GM23248 (cell line): ENCODE data around the gene FSTL4. TPM values are rescaled to one million over a fixed set of nuclear protein-coding genes. Genes with fewer than 3 reads are reported as not detected.

ENCODE experiments used
- DNase-seq: peaks from one replicate; pipeline ENCODE4 v3.0.0-alpha.2; 2015
- H2AFZ ChIP-seq: fragments of 200-600 bp; sonication (generic); 2 replicates; pipeline ENCODE4 v1.6.1; 2016; ENCODE audit warnings: antibody characterized with exemption
- H3F3A ChIP-seq: fragments of 200-600 bp; sonication (generic); 2 replicates; pipeline ENCODE4 v1.6.1; 2016; ENCODE audit warnings: mild to moderate bottlenecking, antibody characterized with exemption, mixed run types; ENCODE audit not compliant: insufficient read depth
- H3K27ac ChIP-seq: fragments of 200-600 bp; sonication (generic); 2 replicates; pipeline ENCODE4 v1.5.1; 2016; ENCODE audit warnings: mild to moderate bottlenecking
- H3K27me3 ChIP-seq: fragments of 200-600 bp; sonication (generic); replicated peaks from 2 replicates; pipeline ENCODE4 v1.6.1; 2016; ENCODE audit warnings: mild to moderate bottlenecking; ENCODE audit not compliant: insufficient read depth
- H3K36me3 ChIP-seq: fragments of 200-600 bp; sonication (generic); 2 replicates; pipeline ENCODE4 v1.6.1; 2016; ENCODE audit warnings: low read depth, mild to moderate bottlenecking
- H3K4me1 ChIP-seq: fragments of 200-600 bp; sonication (generic); 2 replicates; pipeline ENCODE4 v1.6.1; 2016; ENCODE audit warnings: mild to moderate bottlenecking; ENCODE audit not compliant: insufficient read depth
- H3K4me2 ChIP-seq: fragments of 200-600 bp; sonication (generic); one replicate; pipeline ENCODE4 v1.6.1; 2016; ENCODE audit warnings: mild to moderate bottlenecking; ENCODE audit not compliant: unreplicated experiment
- H3K4me3 ChIP-seq: fragments of 200-600 bp; sonication (generic); 2 replicates; pipeline ENCODE4 v1.5.1; 2016; ENCODE audit warnings: mild to moderate bottlenecking
- H3K79me2 ChIP-seq: fragments of 200-600 bp; sonication (generic); 2 replicates; pipeline ENCODE4 v1.6.1; 2016; ENCODE audit warnings: mild to moderate bottlenecking; ENCODE audit not compliant: insufficient read depth
- H3K9ac ChIP-seq: fragments of 200-600 bp; sonication (generic); 2 replicates; pipeline ENCODE4 v1.6.1; 2016; ENCODE audit warnings: mild to moderate bottlenecking
- H3K9me2 ChIP-seq: fragments of 200-600 bp; sonication (generic); 2 replicates; pipeline ENCODE4 v1.6.1; 2016; ENCODE audit warnings: mixed run types, mild to moderate bottlenecking, moderate library complexity; ENCODE audit not compliant: insufficient read depth
- H3K9me3 ChIP-seq: fragments of 200-600 bp; sonication (generic); one replicate; pipeline ENCODE4 v1.6.1; 2017; ENCODE audit warnings: low read depth
- H4K20me1 ChIP-seq: fragments of 200-600 bp; sonication (generic); 2 replicates; pipeline ENCODE4 v1.6.0; 2016; ENCODE audit not compliant: insufficient read depth
- EZH2 ChIP-seq: fragments of 200-600 bp; sonication (generic); IDR thresholded peaks from 2 replicates; pipeline ENCODE4 v1.6.1; 2018; ENCODE audit warnings: antibody characterized with exemption, mild to moderate bottlenecking; ENCODE audit not compliant: insufficient read depth, poor library complexity, severe bottlenecking
- EZH2phosphoT487 ChIP-seq: fragments of 200-600 bp; sonication (generic); IDR thresholded peaks from 2 replicates; pipeline ENCODE4 v1.6.1; 2018; ENCODE audit warnings: antibody characterized with exemption, moderate library complexity, mild to moderate bottlenecking, low read depth; ENCODE audit not compliant: insufficient read depth
- WGBS, 2 experiments: methylation state at CpG; one replicate each; pipeline ENCODE4 v1.1.6; 2015 to 2017; ENCODE audit warnings: low lambda C conversion rate in 2 of 2, low coverage in 1 of 2; ENCODE audit errors: missing lambda C conversion rate in 2 of 2; 5-methylcytosine and 5-hydroxymethylcytosine counted together
- in situ Hi-C: fragments of 300-500 bp; cut with MboI; formaldehyde crosslinking; loops from 2 replicates; pipeline ENCODE4 v1.15.0; 2020
- polyA plus RNA-seq: library from polyadenylated mRNA; unstranded; fragments of >200 nt; fragmentation: Nextera tagmentation; extraction: Ambion mirVana; gene quantifications from 2 replicates; pipeline ENCODE4 v1.2.1, GENCODE V29; 2016
- total RNA-seq: library from RNA; depleted of rRNA; stranded (reverse); fragments of >200 nt; shearing (Covaris generic); gene quantifications from 2 replicates; pipeline ENCODE4 v1.2.3, GENCODE V29; 2014

The FSTL4 gene
- total and polyA plus RNA-seq, 2 experiments from 2014 or later = not detected

- H3F3A ChIP-seq = no peaks in the 10 kb centered on the region
- H3K79me2 ChIP-seq = no peaks in the 10 kb centered on the region
- H3K4me1 ChIP-seq = no peaks in the 10 kb centered on the region
- H2AFZ ChIP-seq = no peak overlapping the region
- no peaks in the 10 kb centered on the region for H3K36me3 ChIP-seq
- no peaks in the 10 kb centered on the region for H3K9me2 ChIP-seq
- in situ Hi-C loops = no loop called here
- H3K4me2 ChIP-seq = no peak overlapping the region
- TF ChIP-seq EZH2phosphoT487 (no peak), EZH2 (no peak)
- no peak overlapping the region for H3K9ac ChIP-seq
- H4K20me1 ChIP-seq = no peaks in the 10 kb centered on the region
- H3K4me3 ChIP-seq = no peak overlapping the region
- H3K27ac ChIP-seq = no peak overlapping the region
- WGBS, 2 experiments = 68% methylated on average over 9 of the region's 9 CpGs
- peaks cover 10% of the 10 kb centered on the region for H3K27me3 ChIP-seq
- H3K9me3 ChIP-seq = no peaks in the 10 kb centered on the region
- no peak for DNase-seq
Measured at GRCh38 chr5:133384903-133385302, 227.4 kb downstream of the FSTL4 start.

DNA sequence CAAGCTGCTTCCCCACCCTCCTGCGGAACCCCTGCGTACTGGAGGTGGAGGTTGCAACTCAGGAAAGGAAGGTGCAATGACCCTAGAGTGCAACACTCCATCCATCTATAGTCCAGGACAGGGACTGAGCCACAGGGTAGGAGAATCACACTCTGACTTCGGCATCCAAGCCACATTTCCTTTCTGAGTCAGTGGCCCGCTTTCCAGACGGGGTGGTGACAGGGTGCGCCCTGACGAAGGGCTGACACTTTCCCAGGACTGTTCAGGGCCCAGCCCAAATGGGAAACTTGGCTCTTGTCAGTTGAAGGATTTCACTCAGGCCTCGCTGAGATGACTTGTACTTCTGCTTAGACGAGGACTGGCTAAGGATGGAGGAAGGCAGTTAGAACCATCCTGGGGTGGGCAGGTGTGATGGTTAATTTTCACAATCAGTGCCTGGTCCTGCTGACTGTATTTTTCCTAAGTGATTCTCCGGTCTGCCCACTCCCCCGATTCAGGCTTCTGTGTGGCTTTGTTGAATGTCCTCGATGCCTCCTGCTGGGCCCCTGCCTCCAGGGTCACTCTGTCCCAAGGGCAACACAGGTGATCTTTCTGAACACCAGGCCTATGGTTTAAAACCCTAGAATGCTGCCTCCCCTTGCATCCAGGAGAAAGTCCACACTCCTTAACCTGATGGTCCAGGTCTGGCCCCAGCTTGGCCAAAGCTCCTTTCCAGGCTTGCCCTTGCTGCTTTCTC is 228.1 kb downstream of the FSTL4 start:
- H3K4me2 ChIP-seq = no peak overlapping the region
- H3F3A ChIP-seq = no peaks in the 10 kb centered on the region
- no peaks in the 10 kb centered on the region for H3K36me3 ChIP-seq
- peaks cover 10% of the 10 kb centered on the region for H3K27me3 ChIP-seq
- no peaks in the 10 kb centered on the region for H3K79me2 ChIP-seq
- in situ Hi-C loops = no loop called here
- 37 to 40% methylated on average over 12 of the region's 12 CpGs for WGBS, 2 experiments
- no peak overlapping the region for H3K9ac ChIP-seq
- TF ChIP-seq EZH2phosphoT487 (no peak), EZH2 (no peak)
- H3K27ac ChIP-seq = no peak overlapping the region
- H4K20me1 ChIP-seq = no peaks in the 10 kb centered on the region
- H3K9me3 ChIP-seq = no peaks in the 10 kb centered on the region
- H3K4me3 ChIP-seq = no peak overlapping the region
- DNase-seq = no peak
- H2AFZ ChIP-seq = no peak overlapping the region
- H3K4me1 ChIP-seq = no peaks in the 10 kb centered on the region
- no peaks in the 10 kb centered on the region for H3K9me2 ChIP-seq

DNA sequence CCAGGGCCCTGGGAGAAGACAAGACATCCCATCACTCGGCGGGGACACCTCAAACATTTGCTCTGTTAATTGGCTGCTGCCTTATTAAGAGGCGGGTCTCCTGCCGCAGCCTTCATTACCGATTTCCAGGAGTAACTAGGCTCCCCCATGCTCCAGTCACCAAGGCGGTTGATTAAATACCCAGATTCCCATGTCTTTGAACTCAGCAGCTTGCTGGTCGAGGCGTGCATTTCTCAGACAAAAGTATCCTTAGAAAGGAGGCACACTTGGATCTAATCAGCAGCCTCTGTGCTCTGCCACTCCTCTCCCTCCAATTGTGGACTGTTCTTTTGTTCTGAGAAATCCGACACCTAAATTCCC is 228.8 kb downstream of the FSTL4 start:
- Histone ChIP-seq H3K27ac (no peak overlapping the region), H3F3A (no peaks in the 10 kb centered on the region), H3K4me1 (no peaks in the 10 kb centered on the region), H3K9me2 (no peaks in the 10 kb centered on the region), H3K4me2 (no peak overlapping the region), H3K9ac (no peak overlapping the region), H4K20me1 (no peaks in the 10 kb centered on the region), H3K9me3 (no peaks in the 10 kb centered on the region), H3K79me2 (no peaks in the 10 kb centered on the region), H3K27me3 (peaks cover 5% of the 10 kb centered on the region), H2AFZ (no peak overlapping the region), H3K4me3 (no peak overlapping the region), H3K36me3 (no peaks in the 10 kb centered on the region)
- no peak for TF ChIP-seq EZH2
- no peak for TF ChIP-seq EZH2phosphoT487
- 55 to 57% methylated on average over 9 of the region's 9 CpGs for WGBS, 2 experiments
- in situ Hi-C loops = no loop called here
- no peak for DNase-seq

- no peaks in the 10 kb centered on the region; the same call in none of the 2 replicates for H3K27me3 ChIP-seq
- in situ Hi-C loops = no loop called here
- no peak overlapping the region for H2AFZ ChIP-seq
- WGBS, 2 experiments = 41 to 53% methylated on average over 8 of the region's 8 CpGs
- H3F3A ChIP-seq = no peaks in the 10 kb centered on the region
- H3K36me3 ChIP-seq = no peaks in the 10 kb centered on the region
- no peak for DNase-seq
- no peaks in the 10 kb centered on the region for H3K4me1 ChIP-seq
- H3K9me2 ChIP-seq = no peaks in the 10 kb centered on the region
- no peaks in the 10 kb centered on the region for H3K9me3 ChIP-seq
- no peak overlapping the region for H3K4me2 ChIP-seq
- H3K9ac ChIP-seq = no peak overlapping the region
- no peak overlapping the region for H3K4me3 ChIP-seq
- no peaks in the 10 kb centered on the region for H3K79me2 ChIP-seq
- TF ChIP-seq EZH2 (no peak), EZH2phosphoT487 (no peak)
- H3K27ac ChIP-seq = no peak overlapping the region
- no peaks in the 10 kb centered on the region for H4K20me1 ChIP-seq
Measured at GRCh38 chr5:133382661-133383579, 229.4 kb downstream of the FSTL4 start.
